Tibial artery (tissue), 4 donors: ENCODE data around the gene DAZAP1.

Experiments
- DNase-seq, 2 donors: peaks; one replicate each; pipeline ENCODE4 v3.0.0-alpha.2; 2019
- H3K27ac ChIP-seq, 2 donors: fragments of 200-600 bp; sonication (generic) in 1 of 2; 1 replicate in 1 of 2; 2 replicates in 1 of 2; pipeline ENCODE4 v1.5.1; 2018 to 2019; ENCODE audit warnings: mild to moderate bottlenecking in 1 of 2
- H3K27me3 ChIP-seq, 2 donors: fragments of 200-600 bp; sonication (generic) in 1 of 2; one replicate each; pipeline versions ENCODE4 v1.5.1 to v1.6.0; 2016 to 2019
- H3K36me3 ChIP-seq, 3 donors: fragments of 200-600 bp; sonication (generic) in 2 of 3; one replicate each; pipeline ENCODE4 v1.5.1; 2016 to 2019; ENCODE audit warnings: mild to moderate bottlenecking in 2 of 3
- H3K4me1 ChIP-seq, 4 donors: fragments of 200-600 bp; sonication (generic) in 2 of 4; 1 replicate in 3 of 4; 2 replicates in 1 of 4; pipeline ENCODE4 v1.5.1; 2016 to 2019
- H3K4me3 ChIP-seq, 2 donors: fragments of 200-600 bp; sonication (generic) in 1 of 2; 1 replicate in 1 of 2; 2 replicates in 1 of 2; pipeline ENCODE4 v1.5.1; 2018 to 2019; ENCODE audit warnings: mild to moderate bottlenecking in 2 of 2
- H3K9me3 ChIP-seq, 3 donors: fragments of 200-600 bp; sonication (generic) in 1 of 3; one replicate each; pipeline ENCODE4 v1.5.1; 2016 to 2019
- intact Hi-C: fragments of 100-400 bp; cut with DNase I; formaldehyde crosslinking; loops from one replicate; pipeline ENCODE4 v1.15.0; 2023; ENCODE audit warnings: low total_unique reads
- TF ChIP-seq, protein P1 (sequence below), 2 experiments: fragments of 200-600 bp in 1 of 2; fragments of 450-650 bp in 1 of 2; IDR thresholded peaks; one replicate each; pipeline ENCODE4 v1.5.1; 2017 to 2019; ENCODE audit warnings: antibody characterized with exemption in 2 of 2, mild to moderate bottlenecking in 1 of 2, moderate library complexity in 1 of 2

Gene DAZAP1

DNA sequence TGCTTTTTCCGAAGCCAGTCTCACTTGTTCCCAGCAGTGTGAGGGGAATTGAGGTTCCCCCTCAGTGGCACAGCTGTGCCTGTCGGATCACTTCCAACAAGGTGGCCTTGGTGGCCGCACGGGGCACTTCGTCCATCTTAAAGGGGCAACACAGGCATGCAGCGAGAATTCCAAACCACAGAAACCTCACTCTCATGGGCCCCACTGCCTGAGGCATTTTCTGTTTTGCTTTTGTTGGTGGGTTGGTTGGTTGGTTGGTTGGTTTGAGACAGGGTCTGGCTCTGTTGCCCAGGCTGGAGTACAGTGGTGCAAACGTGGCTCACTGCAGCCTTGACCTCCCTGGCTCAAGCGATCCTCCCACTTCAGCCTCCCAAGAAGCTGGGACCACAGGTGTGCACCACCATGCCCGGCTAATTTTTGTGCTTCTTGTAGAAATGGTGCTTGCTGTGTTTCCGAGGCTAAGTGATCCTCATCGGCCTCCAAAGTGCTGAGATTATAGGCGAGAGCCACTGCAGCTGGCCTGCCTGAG, 27.4 kb upstream of the DAZAP1 start:
- TF ChIP-seq, protein P1, sequence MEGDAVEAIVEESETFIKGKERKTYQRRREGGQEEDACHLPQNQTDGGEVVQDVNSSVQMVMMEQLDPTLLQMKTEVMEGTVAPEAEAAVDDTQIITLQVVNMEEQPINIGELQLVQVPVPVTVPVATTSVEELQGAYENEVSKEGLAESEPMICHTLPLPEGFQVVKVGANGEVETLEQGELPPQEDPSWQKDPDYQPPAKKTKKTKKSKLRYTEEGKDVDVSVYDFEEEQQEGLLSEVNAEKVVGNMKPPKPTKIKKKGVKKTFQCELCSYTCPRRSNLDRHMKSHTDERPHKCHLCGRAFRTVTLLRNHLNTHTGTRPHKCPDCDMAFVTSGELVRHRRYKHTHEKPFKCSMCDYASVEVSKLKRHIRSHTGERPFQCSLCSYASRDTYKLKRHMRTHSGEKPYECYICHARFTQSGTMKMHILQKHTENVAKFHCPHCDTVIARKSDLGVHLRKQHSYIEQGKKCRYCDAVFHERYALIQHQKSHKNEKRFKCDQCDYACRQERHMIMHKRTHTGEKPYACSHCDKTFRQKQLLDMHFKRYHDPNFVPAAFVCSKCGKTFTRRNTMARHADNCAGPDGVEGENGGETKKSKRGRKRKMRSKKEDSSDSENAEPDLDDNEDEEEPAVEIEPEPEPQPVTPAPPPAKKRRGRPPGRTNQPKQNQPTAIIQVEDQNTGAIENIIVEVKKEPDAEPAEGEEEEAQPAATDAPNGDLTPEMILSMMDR (IDR thresholded peaks at IDR 0.05), result no peak
- H3K9me3 ChIP-seq, result no peaks in the 10 kb centered on the region
- no peak overlapping the region for H3K27ac ChIP-seq
- peaks cover 0 to 17% (median 10%) of the 10 kb centered on the region in 4 donors for H3K4me1 ChIP-seq
- no peak overlapping the region for H3K4me3 ChIP-seq
- H3K36me3 ChIP-seq, result peaks cover 9 to 29% (median 15%) of the 10 kb centered on the region in 3 donors
- intact Hi-C loops, result no loop called here
- no peak for DNase-seq
- no peaks in the 10 kb centered on the region for H3K27me3 ChIP-seq

DNA sequence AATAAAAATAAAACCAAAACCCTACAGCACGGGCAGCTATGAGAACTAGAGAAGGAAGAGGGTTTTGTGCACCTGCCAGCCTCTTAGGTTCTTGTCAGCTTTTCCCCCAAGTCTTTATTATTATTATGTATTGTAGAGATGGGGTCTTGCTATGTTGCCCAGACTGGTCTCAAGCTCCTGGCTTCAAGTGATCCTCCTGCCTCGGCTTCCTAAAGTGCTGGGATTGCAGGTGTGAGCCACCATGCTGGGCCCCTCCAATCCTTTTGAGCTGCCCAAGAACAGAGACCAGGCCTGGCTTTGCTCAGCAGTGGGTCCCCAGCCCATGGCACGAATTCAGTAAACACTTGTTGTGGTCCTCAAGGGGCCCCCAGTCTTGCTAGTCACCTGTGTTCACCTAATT, 25.1 kb upstream of the DAZAP1 start:
- intact Hi-C loops, result no loop called here
- H3K9me3 ChIP-seq, result no peaks in the 10 kb centered on the region
- no peak overlapping the region for H3K27ac ChIP-seq
- H3K4me1 ChIP-seq, result peaks cover 0 to 28% (median 21%) of the 10 kb centered on the region in 4 donors
- no peak for DNase-seq
- no peak overlapping the region for H3K4me3 ChIP-seq
- peaks cover 3 to 26% (median 14%) of the 10 kb centered on the region in 3 donors for H3K36me3 ChIP-seq
- TF ChIP-seq, protein P1 (IDR thresholded peaks at IDR 0.05), result no peak
- no peaks in the 10 kb centered on the region for H3K27me3 ChIP-seq

DNA sequence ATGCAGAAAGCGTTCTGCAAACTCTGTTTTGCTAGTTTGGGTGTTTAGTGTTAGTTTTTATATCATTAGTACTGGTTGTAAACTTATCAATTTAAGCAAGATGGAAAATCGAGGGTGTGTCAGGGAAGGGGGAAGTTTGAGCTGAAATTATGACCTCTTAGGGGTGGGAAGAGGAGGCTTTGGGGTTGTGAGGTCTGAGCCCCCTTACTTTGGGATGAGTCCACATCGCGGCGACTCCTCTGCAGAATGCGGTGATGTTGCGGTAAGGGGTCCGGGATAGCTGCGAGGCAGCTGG, 24.4 kb upstream of the DAZAP1 start:
- H3K4me3 ChIP-seq, result peak overlapping the region in 1 of 2 donors; percentile 92
- no peak for DNase-seq
- no peaks in the 10 kb centered on the region for H3K27me3 ChIP-seq
- peaks cover 0 to 26% (median 6%) of the 10 kb centered on the region in 3 donors for H3K36me3 ChIP-seq
- H3K27ac ChIP-seq, result no peak overlapping the region
- no peaks in the 10 kb centered on the region for H3K9me3 ChIP-seq
- TF ChIP-seq, protein P1 (IDR thresholded peaks at IDR 0.05), result no peak
- H3K4me1 ChIP-seq, result peaks cover 0 to 28% (median 21%) of the 10 kb centered on the region in 4 donors
- intact Hi-C loops, result no loop called here

DNA sequence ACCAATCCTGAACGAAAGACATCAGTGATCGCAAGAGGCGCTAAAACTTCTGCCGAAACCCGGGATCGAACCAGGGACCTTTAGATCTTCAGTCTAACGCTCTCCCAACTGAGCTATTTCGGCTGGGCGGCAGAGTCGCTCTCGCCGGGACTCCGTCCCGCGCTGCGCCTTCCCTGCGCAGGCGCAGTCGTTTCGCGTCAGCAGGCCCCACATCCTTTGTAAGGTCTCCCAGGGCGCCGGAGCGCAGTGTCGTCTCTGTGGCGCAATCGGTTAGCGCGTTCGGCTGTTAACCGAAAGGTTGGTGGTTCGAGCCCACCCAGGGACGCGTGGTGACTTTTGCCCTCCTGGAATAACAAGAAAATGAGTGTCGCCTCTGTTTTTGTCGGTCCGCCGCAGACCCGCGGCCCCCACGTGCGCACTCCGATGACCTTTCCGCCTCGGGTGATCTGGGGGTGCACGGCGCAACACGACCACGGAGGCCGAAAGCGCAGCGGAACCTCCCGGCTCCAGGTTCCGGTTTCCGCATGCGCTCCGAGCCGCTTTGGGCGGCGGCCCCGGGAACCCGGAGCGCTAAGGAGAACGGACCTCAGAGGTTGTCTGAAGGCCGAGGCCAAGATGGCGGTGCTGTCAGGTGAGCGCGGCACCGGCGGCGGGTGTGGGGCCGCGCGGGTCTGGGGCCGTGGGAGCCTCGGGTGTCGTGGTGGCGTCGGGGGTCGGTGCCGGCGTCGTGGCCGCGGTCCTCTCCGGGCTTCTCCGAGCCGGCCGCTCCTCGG, 23.9 kb upstream of the DAZAP1 start, which contains the start of gene NDUFS7:
Gene NDUFS7 (plus strand): TSS at position 596 of the 773 bp plus-strand sequence. CDS start 20 bp downstream, at position 616.
- H3K4me3 ChIP-seq, result peak within 1 kb of the TSS; percentile 89 to 92
- intact Hi-C loops, result no loop called here
- peak; percentile 87 to 93 for DNase-seq
- H3K27ac ChIP-seq, result peak within 1 kb of the TSS; percentile 84 to 90
- TF ChIP-seq, protein P1 (IDR thresholded peaks at IDR 0.05), result peak; percentile 7 to 67
- no peaks in the 10 kb centered on the region for H3K27me3 ChIP-seq
- no peaks in the 10 kb centered on the region for H3K9me3 ChIP-seq
- peaks cover 0 to 28% (median 21%) of the 10 kb centered on the region in 4 donors for H3K4me1 ChIP-seq
- peaks cover 4 to 26% (median 8%) of the 10 kb centered on the region in 3 donors for H3K36me3 ChIP-seq

DNA sequence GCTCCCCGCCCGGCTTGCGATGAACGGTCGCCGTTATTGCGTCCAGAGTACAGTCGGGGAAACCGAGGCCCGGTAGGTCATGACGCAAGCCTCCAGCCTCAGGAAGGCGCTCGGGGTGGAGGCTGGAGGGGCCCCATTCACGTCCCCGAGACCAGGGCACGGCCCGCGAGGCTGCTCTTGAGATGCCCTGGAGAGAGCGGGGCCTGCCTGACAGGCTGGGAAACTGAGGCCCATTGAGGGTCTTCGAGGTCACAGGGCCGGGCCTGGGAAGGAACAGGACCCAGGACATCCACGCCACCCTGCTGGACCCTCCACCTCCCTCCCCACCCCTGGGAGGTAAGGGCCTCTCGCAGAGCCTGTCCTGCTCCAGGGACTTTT, 23.3 kb upstream of the DAZAP1 start:
- Histone ChIP-seq H3K4me1 (peaks cover 0 to 31% (median 21%) of the 10 kb centered on the region in 4 donors), H3K9me3 (no peaks in the 10 kb centered on the region), H3K27me3 (no peaks in the 10 kb centered on the region), H3K4me3 (peak overlapping the region; percentile 89 to 92), H3K27ac (peak overlapping the region; percentile 84 to 90), H3K36me3 (peaks cover 10 to 27% (median 13%) of the 10 kb centered on the region in 3 donors)
- intact Hi-C loops, result no loop called here
- TF ChIP-seq, protein P1 (IDR thresholded peaks at IDR 0.05), result no peak
- DNase-seq, result no peak
